Endothelial cell of umbilical vein (primary cell): ENCODE data around the gene CDH23. TPM values are rescaled to one million over a fixed set of nuclear protein-coding genes. Genes with fewer than 3 reads are reported as not detected.

Source experiments
- BruUV-seq: library from RNA; stranded (reverse); fragments of 400-500 nt; replicated peaks from 2 replicates; lab custom pipeline; 2021; lab: Mats Ljungman, UMichigan
- CTCF ChIA-PET: fragments of 300-600, 350-600 bp; sonication (Branson Sonifier 250); formaldehyde crosslinking; loops from one replicate; lab custom pipeline; 2021; ENCODE audit warnings: antibody characterized with exemption, inconsistent platforms; lab: Charles Lee
- POLR2A ChIA-PET: fragments of 300-600, 350-600 bp; sonication (Branson Sonifier 250); formaldehyde crosslinking; loops from one replicate; lab custom pipeline; 2021; ENCODE audit warnings: antibody characterized with exemption, inconsistent platforms; lab: Charles Lee
- DNase-seq: peaks from one replicate; pipeline ENCODE4 v3.0.0-alpha.2; 2011; ENCODE audit warnings: low read depth, low spot score
- FAIRE-seq: peaks from 2 replicates; lab custom pipeline; 2011; peaks lifted over from hg19 to GRCh38; lab: Jason Lieb, UNC
- H2AFZ ChIP-seq: 2 replicates; pipeline ENCODE4 v1.6.0; 2012; ENCODE audit warnings: low read depth, low read length, control low read depth, inconsistent platforms
- H3K27ac ChIP-seq: 2 replicates; pipeline ENCODE4 v1.5.1; 2011; ENCODE audit warnings: low read depth, mild to moderate bottlenecking, control low read depth, low read length, moderate library complexity; ENCODE audit not compliant: insufficient read depth
- H3K27me3 ChIP-seq, 2 experiments: 2 replicates each; pipeline versions ENCODE4 v1.6.0 to v1.6.1; 2011; ENCODE audit warnings: low read length in 2 of 2, mixed read lengths in 1 of 2; ENCODE audit not compliant: control insufficient read depth in 2 of 2, insufficient read depth in 2 of 2
- H3K36me3 ChIP-seq, 2 experiments: 2 replicates in 1 of 2; 3 replicates in 1 of 2; pipeline ENCODE4 v1.5.1; 2011; ENCODE audit warnings: low read length in 2 of 2, mild to moderate bottlenecking in 1 of 2, moderate library complexity in 1 of 2; ENCODE audit not compliant: control insufficient read depth in 2 of 2, insufficient read depth in 2 of 2; ENCODE audit errors: extremely low read depth in 1 of 2
- H3K4me1 ChIP-seq: 3 replicates; pipeline ENCODE4 v1.5.1; 2011; ENCODE audit warnings: mild to moderate bottlenecking, low read length; ENCODE audit not compliant: control insufficient read depth, insufficient read depth; ENCODE audit errors: extremely low read depth
- H3K4me2 ChIP-seq: 2 replicates; pipeline ENCODE4 v1.6.1; 2011; ENCODE audit warnings: low read length, control low read depth, mixed read lengths; ENCODE audit not compliant: insufficient read depth
- H3K4me3 ChIP-seq, 3 experiments: fragments of 200-600 bp in 1 of 3; sonication (generic), shearing (Covaris generic) in 1 of 3; replicated peaks in 1 of 3; 2 replicates each; pipeline ENCODE4 v1.5.1; 2011 to 2016; ENCODE audit warnings: control low read depth in 3 of 3, low read length in 3 of 3, mild to moderate bottlenecking in 2 of 3, inconsistent platforms in 1 of 3, low read depth in 1 of 3, moderate library complexity in 1 of 3; ENCODE audit not compliant: insufficient read depth in 1 of 3
- H3K79me2 ChIP-seq: 2 replicates; pipeline ENCODE4 v1.6.0; 2012; ENCODE audit warnings: low read length, inconsistent platforms; ENCODE audit not compliant: control insufficient read depth, insufficient read depth
- H3K9ac ChIP-seq: replicated peaks from 2 replicates; pipeline ENCODE3; 2011; ENCODE audit warnings: low read length, control low read depth; ENCODE audit not compliant: insufficient read depth; ENCODE audit errors: extremely low read depth
- H3K9me1 ChIP-seq: replicated peaks from 3 replicates; pipeline ENCODE4 v1.6.0; 2011; ENCODE audit warnings: mild to moderate bottlenecking, low read length; ENCODE audit not compliant: control insufficient read depth, insufficient read depth; ENCODE audit errors: extremely low read depth
- H3K9me3 ChIP-seq: replicated peaks from 2 replicates; pipeline ENCODE4 v1.5.1; 2012; ENCODE audit warnings: low read length, inconsistent platforms; ENCODE audit not compliant: control insufficient read depth, insufficient read depth
- H4K20me1 ChIP-seq: replicated peaks from 2 replicates; pipeline ENCODE3; 2011; ENCODE audit warnings: mild to moderate bottlenecking, low read length; ENCODE audit not compliant: control insufficient read depth, insufficient read depth; ENCODE audit errors: extremely low read depth
- EZH2 ChIP-seq: IDR thresholded peaks from 2 replicates; pipeline ENCODE4 v1.6.1; 2012; ENCODE audit warnings: borderline replicate concordance, low read depth, mild to moderate bottlenecking, moderate library complexity, low read length, inconsistent platforms; ENCODE audit not compliant: severe bottlenecking
- FOS ChIP-seq: IDR thresholded peaks from 2 replicates; pipeline ENCODE4 v1.6.1; 2011; ENCODE audit warnings: mild to moderate bottlenecking, low read length, moderate library complexity, borderline replicate concordance; ENCODE audit not compliant: insufficient read depth
- GATA2 ChIP-seq: IDR thresholded peaks from 2 replicates; pipeline ENCODE4 v1.7.0; 2011; ENCODE audit warnings: low read depth, mild to moderate bottlenecking, moderate library complexity, mixed read lengths, low read length; ENCODE audit not compliant: insufficient read length, insufficient read depth
- JUN ChIP-seq: IDR thresholded peaks from 2 replicates; pipeline ENCODE4 v1.6.1; 2011; ENCODE audit warnings: borderline replicate concordance, low read depth; ENCODE audit not compliant: insufficient read length, insufficient read depth
- MYC ChIP-seq: IDR thresholded peaks from one replicate; pipeline ENCODE4 v1.6.1; 2011; ENCODE audit warnings: mild to moderate bottlenecking, low read depth, low read length
- POLR2A ChIP-seq: IDR thresholded peaks from 2 replicates; pipeline ENCODE4 v1.6.1; 2012; ENCODE audit warnings: low read depth, mild to moderate bottlenecking, control low read depth, low read length
- POLR2AphosphoS5 ChIP-seq: IDR thresholded peaks from 2 replicates; pipeline ENCODE4 v1.6.1; 2012; ENCODE audit warnings: low read depth, mild to moderate bottlenecking, control low read depth, low read length, moderate library complexity; ENCODE audit not compliant: insufficient read depth
- dilution Hi-C: fragments of 300-500 bp; cut with MboI; formaldehyde crosslinking; loops from one replicate; pipeline ENCODE4 v1.15.0; 2019; ENCODE audit warnings: low sequenced_read_pairs; ENCODE audit not compliant: extremely low pct_ligation_motif_present
- intact Hi-C: fragments of 100-400 bp; cut with micrococcal nuclease; formaldehyde crosslinking; loops from one replicate; pipeline ENCODE4 v1.10.0; 2022
- polyA plus RNA-seq, 4 experiments: library from polyadenylated mRNA; depleted of rRNA in 3 of 4; stranded (reverse) in 3 of 4; unstranded in 1 of 4; fragments of >200 nt; gene quantifications; 2 replicates each; pipeline versions ENCODE4 v1.2.1 to v1.2.3, GENCODE V29; 2011 to 2012; ENCODE audit warnings: missing spikeins in 1 of 4
- total RNA-seq: library from RNA; stranded (reverse); gene quantifications from 2 replicates; pipeline ENCODE4 v1.2.3, GENCODE V29; 2021
- TF ChIP-seq, protein P1 (sequence below): IDR thresholded peaks from 2 replicates; pipeline ENCODE4 v1.6.1; 2011; ENCODE audit not compliant: insufficient read depth, insufficient read length
- TF ChIP-seq, protein P2 (sequence below), 2 donors: IDR thresholded peaks; 1 replicate in 1 of 2; 2 replicates in 1 of 2; pipeline ENCODE4 v1.5.1; 2011; ENCODE audit warnings: low read length in 2 of 2, mild to moderate bottlenecking in 2 of 2, moderate library complexity in 2 of 2, control low read depth in 1 of 2, inconsistent platforms in 1 of 2, low read depth in 1 of 2; ENCODE audit not compliant: insufficient read depth in 1 of 2; ENCODE audit errors: extremely low read depth in 1 of 2

Gene CDH23
- total and polyA plus RNA-seq, 2 donors (not counting 3 experiments of a cell fraction or from before 2014, with no cell fraction given), result not detected

DNA sequence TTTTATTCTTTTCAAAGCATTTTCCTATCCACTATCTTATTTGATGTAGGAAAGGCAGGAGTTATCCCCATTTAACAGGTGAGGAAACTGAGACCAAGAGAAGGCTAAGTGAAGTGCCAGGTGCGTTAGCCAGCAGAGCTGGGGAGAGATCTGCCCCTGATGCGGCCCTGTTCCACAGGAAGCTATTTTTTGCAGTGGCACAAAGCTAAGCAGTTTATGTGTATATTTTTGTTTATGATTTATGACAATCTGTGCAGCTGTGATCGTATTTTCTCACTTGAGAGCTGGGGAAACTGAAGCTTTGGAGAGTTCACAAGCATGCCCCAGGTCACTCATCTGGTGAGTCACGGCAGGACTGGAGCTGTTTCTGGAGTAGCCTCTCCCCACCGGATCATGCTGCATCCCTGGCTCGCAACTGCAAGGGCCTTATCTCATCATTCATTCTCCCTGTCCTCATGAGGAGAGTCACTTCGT, 38.9 kb upstream of the CDH23 start:
- intact Hi-C loops, result no loop called here
- CTCF ChIA-PET, result interaction anchor here (1.1 to 1.4 kb wide), 2 partner anchors 13 to 26 kb away, joined by 4 read pairs; no protein-coding TSS in a partner anchor
- Histone ChIP-seq H3K27me3 (no peaks in the 10 kb centered on the region), H3K27ac (no peak overlapping the region), H3K9ac (no peak overlapping the region), H4K20me1 (no peaks in the 10 kb centered on the region), H3K36me3 (no peaks in the 10 kb centered on the region), H3K9me1 (no peaks in the 10 kb centered on the region), H3K9me3 (no peaks in the 10 kb centered on the region), H3K4me1 (peaks cover 15% of the 10 kb centered on the region), H3K4me3 (no peak overlapping the region), H2AFZ (no peak overlapping the region), H3K4me2 (no peak overlapping the region), H3K79me2 (no peaks in the 10 kb centered on the region)
- dilution Hi-C loops, result no loop called here
- POLR2A ChIA-PET, result no interaction called here
- TF ChIP-seq POLR2A, result no peak
- no peak for TF ChIP-seq FOS
- no peak for TF ChIP-seq JUN
- TF ChIP-seq MYC, result no peak
- TF ChIP-seq, protein P1, sequence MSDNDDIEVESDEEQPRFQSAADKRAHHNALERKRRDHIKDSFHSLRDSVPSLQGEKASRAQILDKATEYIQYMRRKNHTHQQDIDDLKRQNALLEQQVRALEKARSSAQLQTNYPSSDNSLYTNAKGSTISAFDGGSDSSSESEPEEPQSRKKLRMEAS, result no peak
- no peak for TF ChIP-seq GATA2
- no peak for TF ChIP-seq POLR2AphosphoS5
- no peak for DNase-seq
- no TSS peak for BruUV-seq
- FAIRE-seq, result no peak

DNA sequence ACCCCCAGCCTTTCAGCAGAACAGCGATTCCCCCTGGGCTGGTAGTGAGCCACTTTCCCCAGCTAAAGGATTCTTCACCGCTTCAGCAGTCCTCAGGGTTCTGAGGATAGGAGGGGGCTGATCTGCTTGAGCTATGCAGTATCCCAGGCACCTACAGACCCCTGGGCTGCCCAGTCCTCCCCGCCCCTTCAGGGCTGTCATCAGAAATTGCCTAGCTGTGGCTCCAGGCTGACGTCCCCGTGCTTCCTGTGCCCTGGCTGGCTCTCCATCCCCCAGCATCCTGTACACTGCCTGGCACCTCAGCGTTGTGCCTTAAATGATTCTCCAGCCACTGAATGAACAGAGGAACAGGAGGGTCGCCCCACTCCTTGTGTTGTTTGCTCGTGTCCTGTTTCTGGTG, 38.4 kb upstream of the CDH23 start:
- no peaks in the 10 kb centered on the region for H3K79me2 ChIP-seq
- intact Hi-C loops, result no loop called here
- dilution Hi-C loops, result no loop called here
- TF ChIP-seq POLR2AphosphoS5 (no peak), GATA2 (no peak), EZH2 (no peak), POLR2A (no peak), JUN (no peak), FOS (no peak), MYC (no peak)
- TF ChIP-seq, protein P1, result no peak
- TF ChIP-seq, protein P2, sequence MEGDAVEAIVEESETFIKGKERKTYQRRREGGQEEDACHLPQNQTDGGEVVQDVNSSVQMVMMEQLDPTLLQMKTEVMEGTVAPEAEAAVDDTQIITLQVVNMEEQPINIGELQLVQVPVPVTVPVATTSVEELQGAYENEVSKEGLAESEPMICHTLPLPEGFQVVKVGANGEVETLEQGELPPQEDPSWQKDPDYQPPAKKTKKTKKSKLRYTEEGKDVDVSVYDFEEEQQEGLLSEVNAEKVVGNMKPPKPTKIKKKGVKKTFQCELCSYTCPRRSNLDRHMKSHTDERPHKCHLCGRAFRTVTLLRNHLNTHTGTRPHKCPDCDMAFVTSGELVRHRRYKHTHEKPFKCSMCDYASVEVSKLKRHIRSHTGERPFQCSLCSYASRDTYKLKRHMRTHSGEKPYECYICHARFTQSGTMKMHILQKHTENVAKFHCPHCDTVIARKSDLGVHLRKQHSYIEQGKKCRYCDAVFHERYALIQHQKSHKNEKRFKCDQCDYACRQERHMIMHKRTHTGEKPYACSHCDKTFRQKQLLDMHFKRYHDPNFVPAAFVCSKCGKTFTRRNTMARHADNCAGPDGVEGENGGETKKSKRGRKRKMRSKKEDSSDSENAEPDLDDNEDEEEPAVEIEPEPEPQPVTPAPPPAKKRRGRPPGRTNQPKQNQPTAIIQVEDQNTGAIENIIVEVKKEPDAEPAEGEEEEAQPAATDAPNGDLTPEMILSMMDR (IDR thresholded peaks at IDR 0.05; ENCODE audit: extremely low read depth in 1 of 2, insufficient read depth in 1 of 2, low read depth in 1 of 2, low read length in 2 of 2), result no peak
- ChIA-PET POLR2A (no interaction called here), CTCF (interaction anchor here (1.1 to 1.4 kb wide), 2 partner anchors 13 to 26 kb away, joined by 4 read pairs; no protein-coding TSS in a partner anchor)
- no peaks in the 10 kb centered on the region for H3K9me1 ChIP-seq
- no peak overlapping the region for H3K9ac ChIP-seq
- H2AFZ ChIP-seq, result no peak overlapping the region
- no peak overlapping the region for H3K4me3 ChIP-seq
- no peak for DNase-seq
- no peaks in the 10 kb centered on the region for H3K9me3 ChIP-seq
- H3K36me3 ChIP-seq, result no peaks in the 10 kb centered on the region
- FAIRE-seq, result no peak
- no peaks in the 10 kb centered on the region for H4K20me1 ChIP-seq
- no peaks in the 10 kb centered on the region for H3K27me3 ChIP-seq
- H3K27ac ChIP-seq, result no peak overlapping the region
- H3K4me2 ChIP-seq, result no peak overlapping the region
- no TSS peak for BruUV-seq
- H3K4me1 ChIP-seq, result peaks cover 15% of the 10 kb centered on the region
